GM19025 (cell line): Measurements from ENCODE around the gene WDR75.
"Not testable (repeated sequence)": the region's sequence is repeated elsewhere in the genome, so short reads cannot be mapped to it uniquely, and the experiment has no call there.

Experiments used
- ATAC-seq: cut with Tn5 transposase; IDR thresholded peaks from one replicate; pipeline ENCODE4 v1.9.1; 2021; ENCODE audit warnings: mild to moderate bottlenecking, low read depth, moderate library complexity; ENCODE audit not compliant: unreplicated experiment

Gene WDR75

GRCh38 chr2:189439342-189439741 is 1.9 kb upstream of the WDR75 start:
- ATAC-seq = no peak

GRCh38 chr2:189440644-189440946 is 679 bp upstream of the WDR75 start:
- ATAC-seq = peak; percentile 16

GRCh38 chr2:189441709-189442074 is 418 bp downstream of the WDR75 start:
- no peak for ATAC-seq

- no peak for ATAC-seq
These were observed 1.2 kb downstream of the WDR75 start for GRCh38 chr2:189442468-189442867.

GRCh38 chr2:189444322-189444721 is 3.0 kb downstream of the WDR75 start:
- ATAC-seq = peak; percentile 20

- ATAC-seq = no peak
These were observed 5.5 kb downstream of the WDR75 start for GRCh38 chr2:189446780-189447179.

- ATAC-seq = no peak
These were observed 12.7 kb downstream of the WDR75 start for GRCh38 chr2:189454009-189454408.

GRCh38 chr2:189465076-189465475 is 23.8 kb downstream of the WDR75 start:
- ATAC-seq = no peak

- no peak for ATAC-seq
These were observed 24.2 kb downstream of the WDR75 start for GRCh38 chr2:189465478-189465877.

GRCh38 chr2:189466046-189466445 is 24.8 kb downstream of the WDR75 start:
- ATAC-seq = no peak

GRCh38 chr2:189466656-189467055 is 25.4 kb downstream of the WDR75 start:
- no peak for ATAC-seq

- ATAC-seq = no peak
These were observed 25.9 kb downstream of the WDR75 start for GRCh38 chr2:189467160-189467559.

GRCh38 chr2:189467593-189467992 is 26.3 kb downstream of the WDR75 start:
- no peak for ATAC-seq

GRCh38 chr2:189474526-189474925 is 33.3 kb downstream of the WDR75 start:
- ATAC-seq = no peak

GRCh38 chr2:189477756-189478155 is 36.5 kb downstream of the WDR75 start:
- no peak for ATAC-seq

- ATAC-seq = not testable (repeated sequence)
These were observed 37.0 kb downstream of the WDR75 start for GRCh38 chr2:189478289-189478688.

GRCh38 chr2:189481071-189481470 is 39.8 kb downstream of the WDR75 start:
- ATAC-seq = no peak

GRCh38 chr2:189483571-189483970 is 42.3 kb downstream of the WDR75 start:
- no peak for ATAC-seq

GRCh38 chr2:189483980-189484740 is 42.9 kb downstream of the WDR75 start:
- ATAC-seq = no peak

- no peak for ATAC-seq
These were observed 43.9 kb downstream of the WDR75 start for GRCh38 chr2:189485146-189485545.

- ATAC-seq = no peak
These were observed 45.0 kb downstream of the WDR75 start for GRCh38 chr2:189486237-189486770.

- no peak for ATAC-seq
These were observed 46.2 kb downstream of the WDR75 start for GRCh38 chr2:189487283-189488007.
